DMS 273 (cell line): ENCODE data around the gene BAK1.

ENCODE experiments used
- DNase-seq: peaks from one replicate; lab custom pipeline; 2025; ENCODE audit not compliant: unreplicated experiment; lab: John Stamatoyannopoulos, UW

Gene BAK1

DNA sequence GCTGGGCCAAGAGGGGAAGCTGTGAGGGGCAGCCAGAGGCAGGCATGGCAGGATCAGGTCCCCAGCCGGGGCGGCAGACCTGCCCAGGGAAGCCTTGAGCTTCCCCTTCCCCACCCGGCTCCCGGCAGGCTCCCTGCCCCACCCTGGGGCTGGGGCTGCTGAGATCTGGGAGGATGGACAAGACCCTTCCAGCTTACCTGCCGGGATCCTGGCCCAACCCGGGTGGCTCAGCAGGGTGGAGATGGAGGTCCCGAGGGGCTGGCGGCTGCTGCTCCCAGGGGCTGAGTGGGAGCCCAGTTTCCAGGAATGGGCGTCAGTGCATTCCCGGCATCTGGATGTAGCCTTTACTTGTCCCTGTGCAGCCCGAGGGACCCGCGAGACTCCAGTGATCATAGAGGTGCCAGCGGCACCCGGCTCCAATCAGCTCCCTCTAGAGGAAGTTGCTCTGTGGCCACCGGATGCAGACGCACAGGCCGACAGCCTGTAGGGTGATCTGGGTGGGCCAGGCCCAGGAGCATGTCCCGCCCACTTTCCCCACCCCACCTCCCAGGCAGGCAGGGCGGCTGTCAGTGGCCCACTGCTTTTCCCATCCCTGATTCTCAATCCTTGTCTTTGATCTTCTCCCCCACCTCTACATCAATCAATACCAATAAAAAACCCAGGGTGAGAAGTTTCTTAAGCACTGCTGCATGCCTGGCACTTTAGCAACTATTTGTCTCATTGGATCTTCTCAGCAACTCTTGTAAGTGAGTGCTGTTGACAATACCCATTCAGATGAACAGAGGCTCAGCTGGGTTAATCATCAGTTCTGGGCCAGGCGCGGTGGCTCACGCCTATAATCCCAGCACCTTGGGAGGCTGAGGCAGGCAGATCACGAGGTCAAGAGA, at the start of gene BAK1:
TSS of gene BAK1 (minus strand) at position 449 of the 887 bp plus-strand sequence. CDS start 2,672 bp downstream, outside the sequence.
- peak; percentile 95 for DNase-seq

DNA sequence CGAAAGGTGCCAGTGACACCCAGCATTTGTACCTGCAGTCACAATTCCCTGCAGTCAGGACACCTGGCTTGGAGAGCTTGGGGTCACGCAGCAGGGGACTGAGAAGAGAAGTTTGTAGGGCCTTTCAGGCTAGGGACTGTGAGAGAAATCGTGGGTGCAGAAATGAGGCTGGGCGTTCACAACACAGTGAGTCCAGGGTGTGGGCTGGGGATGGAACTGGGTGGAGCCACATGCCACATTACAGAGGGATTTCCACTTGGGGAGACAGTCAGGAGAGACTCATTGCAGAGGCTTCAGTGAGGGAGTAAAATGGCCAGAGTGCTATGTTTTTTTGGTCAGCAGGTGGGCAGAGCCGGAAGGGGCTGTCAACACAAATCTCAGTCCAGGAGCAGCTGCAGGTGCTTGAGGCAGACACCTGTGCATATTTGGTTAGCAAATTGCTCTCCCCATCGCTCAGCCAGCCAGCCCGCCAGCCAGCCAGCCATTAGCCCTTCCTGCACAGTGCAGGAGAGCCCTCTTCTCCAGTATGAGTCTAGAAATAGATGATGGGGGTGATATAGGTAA, 48.4 kb upstream of the BAK1 start:
- DNase-seq, result no peak

DNA sequence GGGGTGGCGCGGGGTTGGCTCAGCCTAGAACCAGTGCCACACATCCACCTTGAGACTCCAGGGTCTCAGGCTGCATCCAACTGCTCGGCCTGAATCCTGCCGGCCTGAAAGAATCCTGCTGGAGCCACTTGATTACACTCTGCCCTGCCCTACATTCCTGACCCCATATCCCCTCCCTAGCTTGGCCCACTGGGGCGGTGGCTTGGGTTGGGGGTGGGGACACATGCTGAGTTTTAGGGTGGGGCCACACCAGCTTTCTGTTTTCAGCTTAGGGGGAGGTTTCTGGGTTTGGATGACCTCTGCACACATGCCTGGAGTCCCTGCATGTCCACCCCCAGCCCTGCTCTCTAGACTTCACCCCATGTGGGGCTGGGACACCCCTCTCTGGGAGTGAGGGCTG, 47.8 kb upstream of the BAK1 start:
- DNase-seq, result no peak

DNA sequence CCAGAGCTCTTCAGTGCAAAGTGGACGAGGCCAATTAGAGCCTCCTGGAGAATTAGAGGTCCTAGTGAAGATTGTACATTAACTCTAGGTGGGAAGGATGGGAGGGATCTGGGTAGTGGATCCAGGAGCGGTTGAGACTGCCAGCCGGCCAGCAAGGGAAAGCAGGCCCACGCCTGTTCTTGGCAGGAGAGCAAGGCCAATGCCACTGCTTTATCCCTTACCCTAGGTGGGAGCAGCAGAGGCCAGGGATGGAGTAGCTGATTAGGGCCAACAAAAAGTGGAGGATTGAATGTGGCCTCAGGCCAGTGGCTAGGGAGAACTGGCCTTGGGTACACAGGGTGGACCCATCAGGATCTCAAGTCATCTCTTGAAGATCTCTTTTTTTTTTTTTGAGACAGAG, 44.8 kb upstream of the BAK1 start:
- no peak for DNase-seq

DNA sequence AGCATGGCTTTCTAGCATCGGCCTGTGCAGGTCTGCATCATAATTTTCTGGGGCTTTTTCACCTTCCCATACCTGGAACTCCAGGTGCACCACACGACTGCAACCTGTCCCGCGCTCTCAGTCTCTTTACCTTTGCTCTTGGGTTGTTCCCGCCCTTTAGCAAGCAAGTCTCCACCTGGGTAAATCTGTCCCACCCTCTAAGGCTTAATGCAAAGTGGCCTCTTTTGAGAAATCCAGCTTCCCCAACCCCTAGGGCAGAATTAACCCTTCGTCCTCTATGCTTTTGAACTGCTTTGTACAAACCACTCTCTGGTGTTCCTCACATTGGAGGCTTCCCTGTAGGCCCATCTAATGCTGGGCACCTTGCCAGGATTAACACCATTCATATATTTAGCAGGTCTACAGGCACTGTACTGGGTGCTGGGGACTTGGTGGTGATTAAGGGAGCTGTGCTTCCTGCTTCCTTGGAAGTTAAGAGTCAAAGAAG, 43.9 kb upstream of the BAK1 start:
- no peak for DNase-seq

DNA sequence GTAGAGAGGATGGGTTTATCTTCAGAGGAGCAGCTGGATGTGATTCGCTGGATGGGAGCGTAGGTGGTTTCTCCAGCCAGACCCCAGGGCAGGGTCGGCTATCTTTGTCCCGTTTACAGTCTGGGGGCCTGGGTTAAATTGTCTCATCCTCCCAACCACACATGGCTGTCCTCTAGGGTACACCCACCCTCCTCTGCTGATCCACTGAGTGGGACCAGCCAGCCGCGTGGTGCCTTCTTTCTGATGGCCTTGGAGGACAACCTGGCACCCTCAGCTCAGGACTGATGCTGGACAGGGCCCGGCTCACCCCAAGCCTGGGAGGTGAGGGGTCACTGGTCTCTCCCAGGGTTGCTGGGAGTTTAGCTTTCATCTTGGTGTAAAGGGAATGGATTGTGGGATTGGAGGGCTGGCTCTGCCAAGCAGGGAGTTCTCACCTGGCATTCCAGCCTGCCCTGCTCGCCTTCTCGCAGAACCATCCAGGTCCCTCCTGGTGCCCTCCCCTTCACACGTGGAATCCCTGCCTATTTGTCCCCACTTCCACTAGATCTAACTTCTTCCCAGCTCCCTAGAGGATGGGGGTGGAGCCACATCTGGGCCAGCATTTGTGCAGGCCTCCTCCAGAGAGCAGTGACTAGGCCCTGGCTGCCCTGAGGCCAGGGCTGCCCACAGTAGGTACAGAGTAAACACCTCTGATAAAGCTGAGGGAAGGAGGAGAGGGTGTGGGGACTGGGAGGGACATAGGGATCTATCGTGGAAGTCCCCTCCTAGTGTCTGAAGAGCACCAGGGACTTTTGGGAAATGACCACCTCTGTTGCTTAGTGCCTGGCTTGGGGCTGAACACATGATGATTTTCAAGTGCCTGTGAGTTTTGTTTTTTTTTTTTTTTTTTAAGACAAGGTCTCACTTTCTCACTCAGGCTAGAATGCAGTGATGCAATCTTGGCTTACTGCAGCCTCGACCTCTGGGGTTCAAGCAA, 42.7 kb upstream of the BAK1 start:
- DNase-seq, result no peak

DNA sequence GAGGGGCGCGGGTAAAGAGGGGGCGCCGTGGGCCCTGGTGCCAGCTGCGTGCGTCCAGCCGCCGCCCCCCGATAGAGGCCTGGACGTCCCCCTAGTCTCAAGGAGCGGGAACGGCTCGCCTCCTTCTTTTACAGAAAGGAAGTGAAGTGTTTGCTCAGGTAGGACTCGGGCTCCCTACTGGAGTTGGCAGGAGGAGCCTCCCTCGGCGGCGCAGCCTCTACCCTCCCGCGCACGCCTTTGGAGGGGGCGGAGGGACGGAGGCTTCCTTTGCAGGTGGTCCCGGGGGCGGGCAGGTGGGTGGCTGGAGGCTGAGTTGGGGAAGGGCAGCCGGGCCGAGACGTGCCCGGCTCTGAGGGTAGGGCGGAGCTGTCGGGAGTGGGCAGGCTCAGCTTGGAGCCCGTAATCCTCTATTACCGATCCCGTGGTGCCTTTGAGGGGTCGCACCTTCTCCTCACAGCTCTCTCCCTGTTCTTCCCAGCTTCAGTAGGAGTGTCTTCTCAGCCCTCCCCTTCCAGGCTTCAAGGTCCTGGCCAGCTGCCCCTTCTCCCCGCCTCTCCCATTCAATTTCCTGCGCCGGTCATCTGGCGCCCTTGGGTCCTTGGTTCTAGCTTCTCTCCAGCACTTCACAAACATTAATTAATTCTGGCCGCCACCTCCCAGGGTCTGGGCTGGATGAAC, 41.8 kb upstream of the BAK1 start:
- DNase-seq, result peak; percentile 41

DNA sequence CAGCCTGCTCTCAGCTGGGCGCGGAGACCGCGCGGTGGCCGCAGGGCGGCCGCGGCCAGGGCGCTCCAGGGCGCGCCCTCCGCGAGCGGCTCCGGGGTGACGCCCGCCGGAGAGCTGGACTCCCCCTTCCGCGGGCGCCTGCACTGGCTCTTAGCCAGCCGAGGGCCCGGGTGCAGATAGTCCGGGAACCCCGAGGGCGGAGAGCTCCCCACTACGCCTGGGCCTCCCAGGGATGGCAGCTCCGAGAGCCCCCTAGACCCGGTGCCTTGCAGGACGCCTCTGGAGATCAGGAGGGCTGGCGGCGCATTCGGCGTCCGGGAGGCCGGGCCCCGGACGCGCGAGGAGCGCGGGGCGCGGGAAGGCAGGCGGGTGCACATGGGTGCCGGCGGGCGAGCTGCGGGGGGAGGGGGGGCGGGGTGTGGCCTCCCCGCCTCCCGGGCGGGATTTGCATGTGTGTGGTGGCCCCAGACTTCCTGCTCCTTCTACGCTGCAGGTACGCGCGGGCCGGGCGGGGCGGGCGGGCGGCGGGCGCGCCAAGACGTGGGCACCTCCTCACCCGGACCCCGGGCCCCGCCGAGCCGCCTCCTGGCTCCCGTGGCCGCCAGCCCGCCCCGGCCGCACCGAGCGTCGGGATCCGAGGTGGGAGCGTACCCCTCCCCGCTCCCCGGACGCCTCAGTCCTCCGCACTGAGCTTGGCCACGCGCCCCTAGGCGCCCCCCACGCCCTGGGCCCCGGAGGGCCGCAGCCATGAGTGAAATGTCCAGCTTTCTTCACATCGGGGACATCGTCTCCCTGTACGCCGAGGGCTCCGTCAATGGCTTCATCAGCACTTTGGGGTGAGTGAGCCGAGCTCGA, 41.0 kb upstream of the BAK1 start, which contains the start of gene ITPR3:
TSS of gene ITPR3 (plus strand) at position 467 of the 855 bp plus-strand sequence. CDS start at position 748, 281 bp downstream.
- peak; percentile 71 for DNase-seq

DNA sequence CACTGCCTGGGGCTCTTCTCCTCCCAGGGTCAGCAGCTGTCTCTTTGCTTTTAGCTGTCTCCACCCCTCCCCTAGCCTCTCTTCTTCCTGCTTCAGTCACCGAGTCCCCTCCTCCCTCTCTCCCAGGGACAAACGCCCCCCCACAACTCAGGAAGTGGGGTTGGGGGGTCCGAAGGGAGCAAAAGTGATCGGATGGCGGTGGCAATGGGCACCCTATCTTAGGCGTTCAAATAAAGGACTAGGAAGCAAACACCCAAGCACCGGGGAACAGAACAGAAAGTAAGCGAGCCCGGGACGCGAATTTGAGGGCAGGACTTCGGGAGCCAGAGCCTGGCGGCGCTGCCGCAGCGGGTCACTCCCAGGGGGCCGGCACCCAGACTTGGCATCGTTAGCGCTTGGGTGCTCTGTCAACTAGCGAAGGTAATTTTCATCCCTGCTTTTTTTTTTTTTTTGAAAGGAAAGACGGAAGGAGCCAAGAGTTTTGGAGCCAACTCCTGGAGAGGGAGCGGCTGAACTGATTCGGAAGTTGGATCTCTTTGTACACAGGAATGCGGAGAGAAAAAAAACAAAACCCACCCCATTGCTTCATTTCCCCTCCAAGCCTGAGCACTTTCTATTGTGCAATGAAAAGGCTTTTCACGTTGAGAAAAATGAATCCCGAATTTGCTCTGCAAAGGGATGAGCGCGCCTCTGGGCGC, 40.2 kb upstream of the BAK1 start:
- peak; percentile 60 for DNase-seq

DNA sequence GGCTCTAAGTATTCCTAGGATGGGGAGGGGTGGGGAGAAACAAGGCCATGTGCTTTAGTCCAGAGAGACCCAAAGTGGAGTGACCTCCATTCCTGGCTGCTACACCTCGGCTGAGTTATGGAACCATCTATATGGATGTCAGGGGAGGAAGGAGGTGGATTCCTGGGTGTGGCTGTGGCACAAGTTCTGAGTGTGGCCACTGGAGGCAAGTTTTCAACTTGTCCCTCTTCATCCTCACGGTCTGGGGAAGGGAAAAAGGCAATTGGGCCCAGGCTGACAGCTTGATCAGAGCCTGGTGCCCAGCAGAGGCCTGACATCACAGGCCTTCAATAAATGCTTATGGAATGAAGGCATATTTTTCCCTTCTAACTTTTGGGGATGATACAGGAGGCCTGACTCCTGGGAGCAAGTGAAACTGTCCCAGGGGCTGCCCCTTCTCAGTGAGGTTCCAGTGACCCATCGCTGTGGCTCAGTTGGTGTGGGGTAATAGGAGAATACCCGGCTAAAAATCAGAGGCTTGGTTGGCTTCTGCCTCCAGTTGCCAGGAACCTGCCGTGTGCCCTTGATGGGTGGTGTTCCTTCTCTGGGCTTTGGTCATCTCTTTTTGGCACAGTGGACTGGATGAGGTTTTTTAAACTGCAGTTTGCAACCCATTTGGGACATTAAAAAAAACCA, 39.2 kb upstream of the BAK1 start:
- peak; percentile 29 for DNase-seq

DNA sequence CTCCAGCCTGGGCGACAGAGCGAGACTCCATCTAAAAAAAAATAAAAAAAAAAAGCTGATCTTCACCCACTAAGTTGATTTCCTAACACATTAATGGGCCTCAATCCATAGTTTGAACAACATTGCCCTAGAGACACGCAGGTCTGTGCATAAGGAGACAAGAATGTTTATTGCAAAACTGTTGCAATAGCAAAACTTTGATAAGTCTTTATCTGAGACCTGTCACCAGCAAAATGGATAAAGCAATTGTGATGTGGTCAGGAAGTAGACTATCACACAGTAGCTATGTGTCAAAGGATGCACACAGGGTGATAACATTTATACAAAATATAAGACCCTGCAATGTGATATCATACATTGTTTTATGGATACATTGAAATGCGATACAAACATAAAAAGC, 36.8 kb upstream of the BAK1 start:
- DNase-seq, result no peak

DNA sequence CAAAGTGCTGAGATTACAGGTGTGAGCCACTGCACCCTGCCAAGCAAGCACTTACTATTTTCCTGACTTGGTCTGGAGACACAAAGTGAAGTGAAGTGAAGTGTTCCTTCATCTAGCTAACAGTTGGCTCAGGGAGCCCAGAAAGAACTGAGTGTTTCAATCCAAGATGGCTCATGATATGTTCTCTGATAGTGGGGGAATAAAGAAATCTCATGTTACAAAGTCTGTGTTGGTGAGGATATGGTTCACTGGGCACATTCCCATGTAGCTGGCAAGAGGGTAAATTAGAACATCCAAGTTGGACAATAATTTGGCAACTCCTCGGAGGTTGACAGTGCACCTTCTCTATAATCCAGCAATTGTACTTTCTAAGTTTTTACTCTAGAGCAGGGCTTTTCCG, 36.0 kb upstream of the BAK1 start:
- no peak for DNase-seq

DNA sequence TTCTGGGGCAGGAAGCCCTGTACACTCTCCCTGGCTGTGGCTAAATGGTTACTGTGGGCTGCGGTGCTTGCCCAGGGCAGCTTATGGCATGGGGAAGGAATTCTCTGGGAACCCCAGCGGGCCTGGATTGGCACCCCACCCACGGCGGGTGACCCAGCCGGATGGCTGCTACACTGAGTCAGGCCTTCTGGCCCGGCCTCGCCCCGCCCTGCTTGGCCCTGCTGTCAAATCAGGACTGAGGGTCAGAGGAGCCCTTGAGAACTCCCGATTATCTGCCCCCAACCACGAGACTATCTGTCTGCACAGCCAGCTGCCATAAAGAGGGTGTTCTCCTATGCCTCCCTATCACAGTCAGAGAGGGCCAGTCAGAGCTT, 33.7 kb upstream of the BAK1 start:
- no peak for DNase-seq

DNA sequence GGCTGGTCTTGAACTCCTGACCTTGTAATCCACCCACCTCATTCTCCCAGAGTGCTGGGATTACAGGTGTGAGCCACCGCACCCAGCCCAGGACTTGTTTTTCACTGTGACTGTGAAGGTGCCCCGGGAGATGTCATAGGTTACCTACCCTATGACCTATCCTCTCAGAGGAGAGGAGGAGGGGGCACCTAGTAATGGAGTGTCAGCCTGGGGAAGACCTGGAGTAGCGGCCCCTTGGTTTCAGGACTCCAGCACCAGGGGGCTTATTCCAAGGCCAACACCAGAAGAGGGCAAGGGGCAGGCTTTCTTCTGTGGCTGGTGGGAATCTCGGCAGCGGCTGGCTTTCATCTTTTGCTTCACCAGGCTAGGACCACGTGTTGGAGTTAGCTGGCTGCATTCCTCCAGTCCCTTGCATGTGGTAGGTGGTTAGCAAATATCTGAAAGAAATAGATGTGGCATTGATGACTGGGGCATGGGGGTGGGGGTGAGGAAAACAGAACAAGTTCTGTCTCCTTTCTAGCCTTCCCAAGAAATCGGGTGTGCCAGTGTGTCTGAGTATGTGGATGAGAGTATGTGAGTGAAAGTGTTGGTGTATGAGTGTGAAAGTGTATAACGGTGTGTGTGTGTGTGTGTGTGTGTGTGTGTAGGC, 33.2 kb upstream of the BAK1 start:
- no peak for DNase-seq

DNA sequence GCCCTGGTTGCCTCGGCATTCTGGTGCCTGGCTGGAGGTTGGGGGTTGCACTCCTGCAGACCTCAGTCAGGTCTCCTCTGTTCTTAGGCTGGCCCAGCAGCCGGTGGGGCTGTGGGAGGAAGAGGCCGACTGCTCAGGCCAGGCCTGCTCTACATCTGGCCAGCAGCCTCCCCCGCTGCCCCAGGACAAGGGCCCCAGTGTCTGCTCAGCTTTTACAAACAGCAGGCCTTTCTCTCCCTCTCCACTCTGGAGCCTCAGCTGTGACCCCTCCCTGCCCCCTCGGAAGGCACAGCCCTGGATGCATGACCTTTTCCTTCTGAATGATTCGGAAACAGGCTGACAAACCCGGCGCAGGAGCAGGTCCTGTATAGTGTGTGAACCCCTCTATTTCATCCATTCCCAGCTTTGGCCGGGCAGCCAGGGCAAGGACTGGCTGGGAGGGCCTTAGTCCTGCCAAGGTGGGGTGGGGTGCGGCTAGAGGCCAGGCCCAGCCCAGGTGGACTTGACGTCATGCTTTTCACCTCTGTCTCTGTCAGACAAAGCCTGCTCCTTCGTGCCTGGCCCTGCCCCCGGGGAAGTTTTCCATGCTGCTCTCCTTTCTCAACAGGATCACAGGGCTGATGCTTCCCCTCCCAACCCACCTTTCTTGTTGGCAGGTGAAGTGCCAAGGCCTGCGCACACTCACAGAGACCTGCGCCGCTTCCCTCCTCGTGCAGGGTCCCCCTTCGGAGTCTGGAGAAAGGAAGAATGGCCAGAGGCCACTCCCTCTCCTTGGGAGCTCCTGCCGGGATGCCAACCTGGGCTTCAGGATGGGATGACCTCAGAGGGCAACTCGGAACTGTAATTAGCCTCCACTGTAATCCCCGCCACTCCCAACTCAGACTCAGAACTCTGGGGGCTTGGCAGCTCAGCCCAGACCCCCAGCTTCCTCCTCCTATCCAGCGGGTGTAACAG, 31.0 kb upstream of the BAK1 start:
- DNase-seq, result no peak

DNA sequence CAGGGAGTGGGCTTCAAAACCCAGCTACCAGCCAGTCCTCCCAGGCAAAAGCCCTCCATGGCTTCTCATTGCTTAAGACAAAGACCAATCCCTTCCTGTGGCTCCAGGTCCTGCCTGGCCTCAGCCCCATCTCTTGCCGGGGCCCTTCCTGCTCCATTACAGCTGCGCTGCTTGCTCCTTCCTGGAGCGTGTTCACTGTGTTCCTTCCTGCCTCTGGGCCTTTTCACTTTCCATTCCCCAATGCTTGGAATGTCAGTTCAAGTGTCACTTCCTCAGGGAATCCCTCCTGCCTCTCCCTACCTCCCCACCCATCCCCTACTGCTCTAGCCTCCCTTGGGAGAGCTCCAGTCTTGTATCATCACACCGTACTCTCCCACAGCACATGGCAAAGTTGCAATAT, 30.0 kb upstream of the BAK1 start:
- DNase-seq, result no peak

DNA sequence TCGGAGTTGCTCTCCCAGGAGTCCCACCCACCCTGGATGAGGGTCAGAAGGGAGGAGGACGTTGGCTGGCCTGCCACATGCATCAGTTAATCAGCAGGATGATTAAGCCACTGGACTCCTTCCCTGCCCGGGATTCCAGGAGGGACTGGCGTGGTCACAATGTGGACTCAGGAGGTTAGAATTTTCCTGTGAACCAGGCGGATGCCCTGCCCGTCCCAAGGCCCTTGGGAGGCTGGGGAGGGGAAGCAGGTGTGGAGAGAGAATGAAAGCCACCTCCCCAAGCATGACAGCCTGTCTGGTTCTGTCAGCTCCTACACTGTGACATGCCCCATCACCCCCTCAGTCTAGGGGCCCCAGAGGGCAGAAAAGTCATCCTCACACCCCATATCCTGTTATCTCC, 29.5 kb upstream of the BAK1 start:
- DNase-seq, result no peak
